GM12865 (cell line): ENCODE data around the gene DENND1A.

Experiments
- DNase-seq: peaks from one replicate; pipeline ENCODE4 v3.0.0; 2010; ENCODE audit warnings: low read depth
- H3K4me3 ChIP-seq: 2 replicates; pipeline ENCODE4 v1.5.1; 2011; ENCODE audit warnings: mild to moderate bottlenecking, low read depth, low read length, control low read depth
- CTCF ChIP-seq: IDR thresholded peaks from 2 replicates; pipeline ENCODE4 v1.5.1; 2011; ENCODE audit warnings: low read length, control low read depth, low read depth, inconsistent platforms; ENCODE audit not compliant: insufficient read depth; ENCODE audit errors: missing control alignments

Gene DENND1A

GRCh38 chr9:123455187-123455586 is 474.7 kb downstream of the DENND1A start:
- TF ChIP-seq CTCF = no peak
- DNase-seq = no peak
- H3K4me3 ChIP-seq = no peak overlapping the region

DNA sequence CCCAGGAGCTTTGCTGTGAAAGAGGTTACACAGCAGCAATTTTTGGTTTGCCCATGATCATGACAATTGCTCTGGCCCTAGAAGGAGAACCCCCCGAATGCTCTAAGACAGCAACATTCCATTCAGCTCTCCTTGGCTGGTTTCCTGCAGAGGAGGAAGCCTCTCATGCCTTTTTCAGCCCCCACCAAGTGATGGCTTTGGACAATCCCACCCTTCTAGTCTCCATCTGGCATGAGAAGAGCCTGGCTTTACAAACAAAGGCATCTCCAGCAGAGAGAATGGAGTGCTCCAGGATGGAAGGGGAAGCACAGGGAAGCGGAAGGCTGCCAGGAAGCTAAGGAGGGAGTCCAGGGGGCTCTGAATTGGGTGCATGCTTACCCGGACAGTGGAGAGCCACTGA is 475.6 kb downstream of the DENND1A start:
- no peak for TF ChIP-seq CTCF
- DNase-seq = no peak
- H3K4me3 ChIP-seq = no peak overlapping the region

- TF ChIP-seq CTCF = no peak
- DNase-seq = no peak
- no peak overlapping the region for H3K4me3 ChIP-seq
Measured at GRCh38 chr9:123453831-123454321, 476.1 kb downstream of the DENND1A start.

DNA sequence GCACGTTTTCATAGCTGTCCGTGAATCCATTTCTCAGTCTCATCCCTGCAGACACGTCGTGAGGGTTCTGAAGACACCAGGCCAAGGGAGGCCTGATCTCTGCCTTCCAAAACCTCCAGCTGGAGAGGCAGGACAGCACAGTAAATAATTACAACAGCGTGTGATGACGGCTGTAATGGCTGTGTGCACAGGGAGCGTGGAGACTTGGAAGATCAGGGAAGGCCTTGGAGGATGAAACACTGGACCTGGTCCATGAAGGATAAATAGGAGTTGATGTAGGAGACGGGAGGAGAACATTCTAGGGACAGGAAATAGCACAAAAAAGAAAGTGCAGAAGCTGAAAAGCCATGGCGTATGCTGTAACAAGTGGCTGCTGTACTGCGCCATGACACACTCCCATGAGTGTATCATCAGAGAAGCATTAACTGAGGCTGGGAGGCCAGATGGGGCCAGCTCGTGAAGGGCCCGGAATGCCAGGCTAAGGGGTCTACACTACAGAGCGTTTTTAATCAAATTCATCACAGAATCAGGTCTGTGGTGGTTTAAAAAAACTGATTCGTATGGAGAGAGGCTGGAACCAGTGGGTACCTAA is 476.8 kb downstream of the DENND1A start:
- no peak overlapping the region for H3K4me3 ChIP-seq
- no peak for TF ChIP-seq CTCF

GRCh38 chr9:123450996-123451395 is 478.9 kb downstream of the DENND1A start:
- H3K4me3 ChIP-seq = no peak overlapping the region
- no peak for TF ChIP-seq CTCF
- DNase-seq = no peak

More for the DNA sequence above, 476.8 kb downstream of the DENND1A start:
- DNase-seq = no peak

DNA sequence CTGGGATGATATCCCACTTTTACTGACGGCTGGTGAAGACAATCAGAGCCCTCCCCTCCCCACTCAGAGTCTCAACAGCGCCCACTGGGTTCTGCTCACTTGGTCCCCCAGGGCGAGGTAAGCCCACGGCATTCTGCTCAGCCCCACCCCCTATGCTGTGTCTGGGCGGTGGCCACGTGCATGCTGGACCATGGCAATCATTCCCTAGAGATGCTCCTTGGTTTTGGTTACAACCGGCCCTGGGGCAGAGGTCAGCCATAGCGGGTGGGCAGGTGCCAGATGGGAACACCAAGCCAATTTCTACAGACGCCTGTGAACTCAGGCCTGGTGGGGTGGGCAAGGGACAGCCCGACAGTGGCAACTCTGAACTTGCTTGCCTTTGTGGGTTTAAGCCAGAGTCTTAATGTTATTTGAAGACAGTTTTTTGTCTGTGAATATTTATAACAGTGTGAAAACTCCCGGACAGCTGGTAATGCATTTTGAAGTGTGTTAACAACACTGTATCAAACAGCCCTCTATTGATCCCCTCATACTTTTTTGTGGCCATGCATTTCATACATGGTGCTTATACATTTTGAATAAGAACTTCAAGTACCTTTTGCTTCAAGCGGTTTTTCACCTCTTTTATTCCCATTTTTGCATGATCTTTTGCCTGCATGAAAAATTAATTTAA is 479.7 kb downstream of the DENND1A start:
- H3K4me3 ChIP-seq = no peak overlapping the region
- no peak for DNase-seq
- no peak for TF ChIP-seq CTCF
